GM19438 (cell line): ENCODE measurements around the gene GPBP1L1.
"Not testable (repeated sequence)": the region's sequence is repeated elsewhere in the genome, so short reads cannot be mapped to it uniquely, and the experiment has no call there.

Source experiments
- ATAC-seq: cut with Tn5 transposase; IDR thresholded peaks from one replicate; pipeline ENCODE4 v1.9.1; 2021; ENCODE audit warnings: low read depth; ENCODE audit not compliant: unreplicated experiment

GPBP1L1 gene

GRCh38 chr1:45686288-45687013, at the start of gene GPBP1L1:
GPBP1L1 (minus strand) TSS chr1:45686533; CDS start chr1:45659087, 27,446 bp downstream.
- peak; percentile 54 for ATAC-seq

- ATAC-seq: no peak
Observed at GRCh38 chr1:45730780-45731319, 44.5 kb upstream of the GPBP1L1 start.

GRCh38 chr1:45730075-45730779, 43.9 kb upstream of the GPBP1L1 start:
- no peak for ATAC-seq

GRCh38 chr1:45726007-45726406, 39.7 kb upstream of the GPBP1L1 start:
- not testable (repeated sequence) for ATAC-seq

- ATAC-seq: no peak
Observed at GRCh38 chr1:45723248-45723930, 37.1 kb upstream of the GPBP1L1 start.

- ATAC-seq: no peak
Observed at GRCh38 chr1:45722809-45723208, 36.5 kb upstream of the GPBP1L1 start.

- no peak for ATAC-seq
Observed at GRCh38 chr1:45721207-45721606, 34.9 kb upstream of the GPBP1L1 start.

- no peak for ATAC-seq
Observed at GRCh38 chr1:45718289-45718688, 32.0 kb upstream of the GPBP1L1 start.

- ATAC-seq: not testable (repeated sequence)
Observed at GRCh38 chr1:45717386-45717785, 31.1 kb upstream of the GPBP1L1 start.

GRCh38 chr1:45716700-45717099, 30.4 kb upstream of the GPBP1L1 start:
- no peak for ATAC-seq

- no peak for ATAC-seq
Observed at GRCh38 chr1:45713711-45714110, 27.4 kb upstream of the GPBP1L1 start.

- ATAC-seq: no peak
Observed at GRCh38 chr1:45704637-45705036, 18.3 kb upstream of the GPBP1L1 start.

- no peak for ATAC-seq
Observed at GRCh38 chr1:45694823-45695222, 8.5 kb upstream of the GPBP1L1 start.

GRCh38 chr1:45693811-45694210, 7.5 kb upstream of the GPBP1L1 start:
- not testable (repeated sequence) for ATAC-seq

- ATAC-seq: no peak
Observed at GRCh38 chr1:45687754-45688740, 1.7 kb upstream of the GPBP1L1 start, which contains the start of gene TMEM69. TMEM69 (plus strand) TSS chr1:45688181; CDS start chr1:45691069, 2,888 bp downstream.

- peak; percentile 84 for ATAC-seq
Observed at GRCh38 chr1:45687014-45687753, 851 bp upstream of the GPBP1L1 start.

- ATAC-seq: peak; percentile 4
Observed at GRCh38 chr1:45686015-45686287, 382 bp downstream of the GPBP1L1 start.

- ATAC-seq: no peak
Observed at GRCh38 chr1:45685308-45686014, 872 bp downstream of the GPBP1L1 start.

- no peak for ATAC-seq
Observed at GRCh38 chr1:45684402-45684801, 1.9 kb downstream of the GPBP1L1 start.
